ENCODE measurements around the gene DBH. TPM values are rescaled to one million over a fixed set of nuclear protein-coding genes. Genes with fewer than 3 reads are reported as not detected.

Gene DBH
- total and polyA plus RNA-seq, 10 of the 15 experiments (the other 5 are each of a cell fraction or from before 2014, with no cell fraction given): not detected

GRCh38 chr9:133673258-133673655 is 37.1 kb downstream of the DBH start:
- Histone ChIP-seq H3K4me2 (ENCODE audit: control insufficient read depth, insufficient read depth) (no peak overlapping the region), H3K36me3 (ENCODE audit: control insufficient read depth in 2 of 2, insufficient read depth in 2 of 2, low read length in 1 of 2) (no peaks in the 10 kb centered on the region), H3K4me3 (no peak overlapping the region), H3K4me1 (ENCODE audit: control insufficient read depth, insufficient read depth, low read length) (no peaks in the 10 kb centered on the region), H4K20me1 (ENCODE audit: control insufficient read depth, insufficient read depth) (no peaks in the 10 kb centered on the region), H3K27me3 (replicated peaks in 1 of 2; ENCODE audit: control insufficient read depth in 2 of 2, insufficient read depth in 2 of 2, low read length in 1 of 2) (no peaks in the 10 kb centered on the region), H3K27ac (ENCODE audit: control insufficient read depth, insufficient read depth) (no peak overlapping the region), H3K9me3 (replicated peaks; ENCODE audit: control insufficient read depth, insufficient read depth, low read length) (no peaks in the 10 kb centered on the region), H3K9ac (ENCODE audit: control insufficient read depth, insufficient read depth, low read length) (no peak overlapping the region), H3K79me2 (ENCODE audit: control insufficient read depth, insufficient read depth, low read length) (no peaks in the 10 kb centered on the region), H2AFZ (ENCODE audit: control insufficient read depth, low read depth, low read length) (no peak overlapping the region)
- no TSS peak for BruUV-seq (replicated peaks)
- SMC1A ChIA-PET (ENCODE audit: uncharacterized antibody, unreplicated experiment): no interaction called here
- CTCF ChIA-PET: no interaction called here
- intact Hi-C loops (cut with micrococcal nuclease; ENCODE audit: unreplicated experiment) (no loop called here), in situ Hi-C loops (cut with MboI) (no loop called here)
- FAIRE-seq: no peak
- TF ChIP-seq IRF3 (IDR thresholded peaks at IDR 0.05) (no peak), PAX5 (IDR thresholded peaks at IDR 0.05; ENCODE audit: borderline replicate concordance, low read depth, low read length) (no peak), RFX5 (IDR thresholded peaks at IDR 0.05; ENCODE audit: low read depth, low read length) (no peak), MYB (IDR thresholded peaks at IDR 0.05; ENCODE audit: borderline replicate concordance, low read depth, low read length) (no peak), SMAD1 (IDR thresholded peaks at IDR 0.05; ENCODE audit: low read depth, partially characterized antibody) (no peak), MXI1 (IDR thresholded peaks at IDR 0.05; ENCODE audit: low read depth, low read length) (no peak), WRNIP1 (IDR thresholded peaks at IDR 0.05; ENCODE audit: borderline replicate concordance, low read depth, low read length) (no peak), YY1 (IDR thresholded peaks at IDR 0.05; ENCODE audit: low read depth, low read length) (no peak), TCF12 (IDR thresholded peaks at IDR 0.05; ENCODE audit: low read depth, low read length) (no peak), SIN3A (IDR thresholded peaks at IDR 0.05; ENCODE audit: low read depth, low read length) (no peak), REST (IDR thresholded peaks at IDR 0.05; ENCODE audit: low read depth, low read length) (no peak), RAD21 (IDR thresholded peaks at IDR 0.05; ENCODE audit: insufficient read depth, low read depth, low read length) (no peak), ZNF274 (IDR thresholded peaks at IDR 0.05; ENCODE audit: insufficient read depth, insufficient read length) (no peak), ZBED1 (IDR thresholded peaks at IDR 0.05; ENCODE audit: borderline replicate concordance) (no peak), HSF1 (IDR thresholded peaks at IDR 0.05; ENCODE audit: low read depth, low read length) (no peak), LARP7 (IDR thresholded peaks at IDR 0.05) (no peak), HDGF (IDR thresholded peaks at IDR 0.05) (no peak), TCF3 (IDR thresholded peaks at IDR 0.05; ENCODE audit: borderline replicate concordance, insufficient read depth, low read depth, low read length) (no peak), HDAC6 (IDR thresholded peaks at IDR 0.05; ENCODE audit: unreplicated experiment) (no peak)
- RAD21 ChIA-PET (ENCODE audit: unreplicated experiment): interaction anchor here (1.2 kb wide), 1 partner anchor 10 kb away, joined by 4 read pairs; no protein-coding TSS in a partner anchor
- POLR2A ChIA-PET: no interaction called here
- WGBS (ENCODE audit: insufficient coverage, insufficient replicate concordance, low lambda C conversion rate, missing lambda C conversion rate): 32% methylated on average over 9 of the region's 9 CpGs
- no peak for ATAC-seq
- DNase-seq (ENCODE audit: low read depth, low spot score): no peak
